ENCODE data around the gene PSD2.

DNA sequence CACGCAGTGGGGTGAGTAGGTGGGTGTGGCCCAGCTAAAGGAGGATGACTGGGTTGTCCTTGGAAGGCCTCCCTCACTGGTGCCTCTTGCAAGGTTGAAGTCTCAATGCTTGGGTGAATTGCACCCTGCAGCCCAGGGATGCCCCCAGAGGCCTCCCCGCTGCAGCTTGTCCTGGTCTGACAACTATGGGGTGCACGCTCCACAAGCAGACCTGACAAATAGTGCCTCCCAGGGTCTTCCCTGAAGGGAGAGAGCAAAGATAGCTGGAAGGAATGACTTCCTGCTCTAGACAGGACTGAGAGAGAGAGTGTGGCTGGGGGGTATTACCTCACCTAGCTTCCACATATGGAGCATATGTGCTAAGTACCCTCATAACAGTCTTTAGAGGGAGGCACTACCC, 1.7 kb downstream of the PSD2 start:
- TF ChIP-seq POLR2A (IDR thresholded peaks at IDR 0.05; ENCODE audit: low read depth, low read length) (no peak), SPI1 (IDR thresholded peaks at IDR 0.05; ENCODE audit: low read depth, low read length) (no peak), POLR2AphosphoS5 (IDR thresholded peaks at IDR 0.05; ENCODE audit: low read depth, low read length) (no peak), TAF1 (IDR thresholded peaks at IDR 0.05; ENCODE audit: low read depth, low read length) (no peak)
